K562 (cell line): ENCODE data around the gene GPATCH2. TPM values are rescaled to one million over a fixed set of nuclear protein-coding genes. Genes with fewer than 3 reads are reported as not detected.

Source experiments
- ATAC-seq: fragments of 200-7000 bp; cut with Tn5 transposase; 3 replicates; pipeline ENCODE4 v1.9.1; 2020; ENCODE audit warnings: moderate library complexity
- BruUV-seq: library from RNA; stranded (reverse); fragments of 400-500 nt; replicated peaks from 2 replicates; lab custom pipeline; 2021; lab: Mats Ljungman, UMichigan
- CTCF ChIA-PET: fragments of 300-600 bp; formaldehyde crosslinking; extraction: SDS; loops from one replicate; lab custom pipeline; 2021; ENCODE audit warnings: low intra/inter-chr PET ratio; lab: Yijun Ruan, JAX
- POLR2A ChIA-PET: fragments of 300-600, 350-650 bp; sonication (Branson Sonifier 250); formaldehyde crosslinking; extraction: SDS; loops from one replicate; lab custom pipeline; 2021; ENCODE audit warnings: antibody characterized with exemption, inconsistent platforms; lab: Yijun Ruan, JAX
- DNase-seq, 4 experiments: peaks; one replicate each; pipeline versions ENCODE4 v3.0.0 to v3.0.0-alpha.2; 2011 to 2018; ENCODE audit warnings: low spot score in 3 of 4, mixed read lengths in 3 of 4; ENCODE audit errors: extremely low read depth in 1 of 4
- FAIRE-seq: peaks from 2 replicates; lab custom pipeline; 2011; peaks lifted over from hg19 to GRCh38; lab: Jason Lieb, UNC
- H2AFZ ChIP-seq: 2 replicates; pipeline ENCODE4 v1.6.0; 2011; ENCODE audit warnings: low read depth, low read length, control low read depth, inconsistent platforms
- H3K27ac ChIP-seq: fragments of 200-600 bp; 3 replicates; pipeline ENCODE4 v1.8.0; 2011; ENCODE audit warnings: low read depth, mild to moderate bottlenecking, control low read depth, inconsistent platforms, low read length, moderate library complexity, mixed read lengths; ENCODE audit errors: extremely low read depth
- H3K27me3 ChIP-seq, 2 experiments: fragments of 300-600 bp in 1 of 2; 2 replicates in 1 of 2; 3 replicates in 1 of 2; pipeline versions ENCODE4 v1.6.0 to v1.8.0; 2011; ENCODE audit warnings: inconsistent platforms in 2 of 2, low read length in 2 of 2, mild to moderate bottlenecking in 1 of 2, mixed read lengths in 1 of 2, moderate library complexity in 1 of 2; ENCODE audit not compliant: control insufficient read depth in 2 of 2, insufficient read depth in 2 of 2
- H3K36me3 ChIP-seq: fragments of 300-600 bp; 3 replicates; pipeline ENCODE4 v1.8.0; 2011; ENCODE audit warnings: mild to moderate bottlenecking, low read length, inconsistent platforms; ENCODE audit not compliant: control insufficient read depth, insufficient read depth
- H3K4me1 ChIP-seq, 2 experiments: fragments of 200-600 bp in 1 of 2; replicated peaks in 1 of 2; 2 replicates in 1 of 2; 3 replicates in 1 of 2; pipeline versions ENCODE4 v1.5.1 to v1.8.0; 2011; ENCODE audit warnings: inconsistent platforms in 2 of 2, low read length in 2 of 2, mild to moderate bottlenecking in 1 of 2, mixed read lengths in 1 of 2, moderate library complexity in 1 of 2; ENCODE audit not compliant: control insufficient read depth in 2 of 2, insufficient read depth in 2 of 2
- H3K4me2 ChIP-seq: 2 replicates; pipeline ENCODE4 v1.6.1; 2011; ENCODE audit warnings: low read length, control low read depth, inconsistent platforms, mixed read lengths; ENCODE audit not compliant: insufficient read depth
- H3K4me3 ChIP-seq: fragments of 200-600 bp; sonication (generic), shearing (Covaris generic); 2 replicates; pipeline ENCODE4 v1.5.1; 2016; ENCODE audit warnings: control low read depth, inconsistent platforms
- H3K79me2 ChIP-seq: fragments of 200-600 bp; 3 replicates; pipeline ENCODE4 v1.8.0; 2011; ENCODE audit warnings: low read length, inconsistent platforms; ENCODE audit not compliant: control insufficient read depth, insufficient read depth
- H3K9ac ChIP-seq, 2 experiments: 2 replicates each; pipeline versions ENCODE4 v1.6.0 to v1.6.1; 2011; ENCODE audit warnings: low read depth in 2 of 2, low read length in 2 of 2, control low read depth in 1 of 2, inconsistent platforms in 1 of 2, mild to moderate bottlenecking in 1 of 2, mixed read lengths in 1 of 2; ENCODE audit not compliant: insufficient read depth in 1 of 2
- H3K9me1 ChIP-seq: one replicate; pipeline ENCODE4 v1.6.0; 2011; ENCODE audit warnings: inconsistent platforms, mild to moderate bottlenecking, low read length, moderate library complexity; ENCODE audit not compliant: control insufficient read depth, insufficient read depth
- H3K9me3 ChIP-seq: replicated peaks from 2 replicates; pipeline ENCODE4 v1.5.1; 2011; ENCODE audit warnings: low read depth, low read length, inconsistent platforms; ENCODE audit not compliant: control insufficient read depth, insufficient read depth
- H4K20me1 ChIP-seq: replicated peaks from 2 replicates; pipeline ENCODE4 v1.6.1; 2011; ENCODE audit warnings: low read length, inconsistent platforms, mixed read lengths; ENCODE audit not compliant: control insufficient read depth, insufficient read depth
- ATF3 ChIP-seq, 2 experiments: fragments of 450-650 bp in 1 of 2; sonication (generic) in 1 of 2; formaldehyde crosslinking in 1 of 2; IDR thresholded peaks in 1 of 2; conservative IDR thresholded peaks in 1 of 2; 2 replicates each; pipeline versions ENCODE4 v1.6.1 to v1.8.1; 2016 to 2023; ENCODE audit warnings: mild to moderate bottlenecking in 2 of 2, moderate library complexity in 2 of 2, inconsistent platforms in 1 of 2, missing genetic modification reagents in 1 of 2
- CBFA2T3 ChIP-seq: fragments of 450-650 bp; IDR thresholded peaks from 2 replicates; pipeline ENCODE4 v1.6.1; 2017
- CCNT2 ChIP-seq: IDR thresholded peaks from 2 replicates; pipeline ENCODE4 v1.6.1; 2011; ENCODE audit warnings: borderline replicate concordance, low read depth, mild to moderate bottlenecking, moderate library complexity, mixed read lengths, low read length; ENCODE audit not compliant: insufficient read length; ENCODE audit errors: extremely low read depth
- KLF1 ChIP-seq: fragments of 450-650 bp; IDR thresholded peaks from 2 replicates; pipeline ENCODE4 v1.6.1; 2016; ENCODE audit warnings: missing genetic modification characterization, missing compliant biosample characterization
- KLF10 ChIP-seq: fragments of 250-450 bp; sonication (Bioruptor Pico); IDR thresholded peaks from 2 replicates; pipeline ENCODE4 v1.6.1; 2021; ENCODE audit warnings: matching md5 sums
- MECOM ChIP-seq: fragments of 250-450 bp; sonication (Bioruptor Pico); IDR thresholded peaks from 2 replicates; pipeline ENCODE4 v1.8.0; 2022; ENCODE audit warnings: inconsistent platforms
- PBX2 ChIP-seq, 2 experiments: IDR thresholded peaks in 1 of 2; conservative IDR thresholded peaks in 1 of 2; 2 replicates each; pipeline ENCODE4 v1.6.1; 2016; ENCODE audit warnings: low read depth in 2 of 2, mild to moderate bottlenecking in 1 of 2, missing compliant biosample characterization in 1 of 2, missing genetic modification characterization in 1 of 2, moderate library complexity in 1 of 2
- SMAD4 ChIP-seq: fragments of 250-450 bp; sonication (Bioruptor Pico); conservative IDR thresholded peaks from 2 replicates; pipeline ENCODE4 v1.8.0; 2021; ENCODE audit warnings: inconsistent platforms, mild to moderate bottlenecking, moderate library complexity
- SNRNP70 ChIP-seq: fragments of 200-400 bp; formaldehyde crosslinking; optimal IDR thresholded peaks from 2 replicates; pipeline ENCODE3; 2017; ENCODE audit warnings: low read depth, low read length
- ZBTB7A ChIP-seq: IDR thresholded peaks from 2 replicates; pipeline ENCODE4 v1.6.1; 2011; ENCODE audit warnings: low read depth, mild to moderate bottlenecking, low read length, moderate library complexity, borderline replicate concordance; ENCODE audit not compliant: control insufficient read depth
- ZNF133 ChIP-seq: fragments of 250-450 bp; sonication (Bioruptor Pico); IDR thresholded peaks from 2 replicates; pipeline ENCODE4 v1.4.0; 2020; ENCODE audit warnings: mild to moderate bottlenecking
- ZNF134 ChIP-seq: fragments of 250-450 bp; sonication (Bioruptor Pico); conservative IDR thresholded peaks from 2 replicates; pipeline ENCODE4 v1.4.0; 2020
- WGBS: fragments of 100-300 bp; shearing (Covaris generic); methylation state at CpG from one replicate; pipeline ENCODE4 v1.1.6; 2016; ENCODE audit warnings: low coverage, mixed read lengths; ENCODE audit not compliant: insufficient coverage; ENCODE audit errors: missing lambda C conversion rate; 5-methylcytosine and 5-hydroxymethylcytosine counted together
- in situ Hi-C: fragments of 300-500 bp; cut with MboI; formaldehyde crosslinking; loops from 4 replicates; pipeline ENCODE4 v1.15.0; 2018; ENCODE audit warnings: inconsistent platforms, mixed read lengths
- intact Hi-C: fragments of 100-400 bp; cut with micrococcal nuclease; formaldehyde crosslinking; loops from 2 replicates; pipeline ENCODE4 v1.14.2; 2022
- polyA plus RNA-seq, 8 experiments: library from polyadenylated mRNA; depleted of rRNA in 4 of 8; stranded (reverse) in 5 of 8; unstranded in 3 of 8; fragments of >200 nt; fragmentation: Nextera tagmentation in 2 of 8; fragmentation: Illumina TruSeq in 1 of 8; extraction: Ambion mirVana in 2 of 8; extraction: Trizol in 1 of 8; gene quantifications; 2 replicates each; pipeline versions ENCODE4 v1.2.1 to v1.2.3, GENCODE V29; 2011 to 2014; ENCODE audit warnings: inconsistent platforms in 1 of 8, missing spikeins in 1 of 8
- total RNA-seq, 7 experiments: library from RNA; depleted of rRNA in 6 of 7; stranded (reverse); fragments of >200 nt in 6 of 7; fragmentation: Illumina TruSeq in 2 of 7; extraction: Trizol in 2 of 7; gene quantifications; 2 replicates each; pipeline versions ENCODE4 v1.2.1 to v1.2.3, GENCODE V29; 2011 to 2021; ENCODE audit warnings: low replicate concordance in 1 of 7
- TF ChIP-seq, protein P1 (sequence below): fragments of 250-450 bp; sonication (Bioruptor Pico); IDR thresholded peaks from 2 replicates; pipeline ENCODE4 v1.8.0; 2022; ENCODE audit warnings: inconsistent platforms
- TF ChIP-seq, protein P2 (sequence below): fragments of 450-650 bp; IDR thresholded peaks from 2 replicates; pipeline ENCODE4 v1.6.1; 2016; ENCODE audit warnings: low read depth, mild to moderate bottlenecking, moderate library complexity

The GPATCH2 gene
- total and polyA plus RNA-seq, 9 of the 15 experiments (the other 6 are each of a cell fraction or from before 2014, with no cell fraction given) = 0.38 to 2.0 (median 0.55) TPM

DNA sequence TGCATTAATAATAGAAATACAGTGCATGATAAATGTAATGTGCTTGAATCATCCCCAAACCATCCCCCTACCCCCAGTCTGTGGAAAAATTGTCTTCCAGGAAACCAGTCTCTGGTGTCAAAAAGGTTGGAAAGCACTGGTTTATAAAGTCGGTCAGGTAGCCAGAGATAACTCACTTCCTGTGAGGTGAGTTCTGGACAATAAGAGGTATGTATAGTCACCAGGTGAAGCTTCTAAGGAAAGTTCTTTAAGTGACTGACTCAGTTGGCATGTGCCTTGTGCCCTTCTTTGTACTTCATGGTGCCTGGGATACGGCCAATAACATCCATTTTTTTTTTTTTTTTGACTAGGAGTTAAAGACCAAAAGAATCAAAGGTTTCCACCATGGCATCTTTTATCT lies 103.7 kb downstream of the GPATCH2 start (continued):
- no peak for TF ChIP-seq CCNT2
- TF ChIP-seq, protein P1, sequence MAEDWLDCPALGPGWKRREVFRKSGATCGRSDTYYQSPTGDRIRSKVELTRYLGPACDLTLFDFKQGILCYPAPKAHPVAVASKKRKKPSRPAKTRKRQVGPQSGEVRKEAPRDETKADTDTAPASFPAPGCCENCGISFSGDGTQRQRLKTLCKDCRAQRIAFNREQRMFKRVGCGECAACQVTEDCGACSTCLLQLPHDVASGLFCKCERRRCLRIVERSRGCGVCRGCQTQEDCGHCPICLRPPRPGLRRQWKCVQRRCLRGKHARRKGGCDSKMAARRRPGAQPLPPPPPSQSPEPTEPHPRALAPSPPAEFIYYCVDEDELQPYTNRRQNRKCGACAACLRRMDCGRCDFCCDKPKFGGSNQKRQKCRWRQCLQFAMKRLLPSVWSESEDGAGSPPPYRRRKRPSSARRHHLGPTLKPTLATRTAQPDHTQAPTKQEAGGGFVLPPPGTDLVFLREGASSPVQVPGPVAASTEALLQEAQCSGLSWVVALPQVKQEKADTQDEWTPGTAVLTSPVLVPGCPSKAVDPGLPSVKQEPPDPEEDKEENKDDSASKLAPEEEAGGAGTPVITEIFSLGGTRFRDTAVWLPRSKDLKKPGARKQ (CRISPR knock-in tag) = no peak
- no peak for TF ChIP-seq ZNF133 (CRISPR knock-in tag)
- TF ChIP-seq, all 486 proteins: peak for 0

DNA sequence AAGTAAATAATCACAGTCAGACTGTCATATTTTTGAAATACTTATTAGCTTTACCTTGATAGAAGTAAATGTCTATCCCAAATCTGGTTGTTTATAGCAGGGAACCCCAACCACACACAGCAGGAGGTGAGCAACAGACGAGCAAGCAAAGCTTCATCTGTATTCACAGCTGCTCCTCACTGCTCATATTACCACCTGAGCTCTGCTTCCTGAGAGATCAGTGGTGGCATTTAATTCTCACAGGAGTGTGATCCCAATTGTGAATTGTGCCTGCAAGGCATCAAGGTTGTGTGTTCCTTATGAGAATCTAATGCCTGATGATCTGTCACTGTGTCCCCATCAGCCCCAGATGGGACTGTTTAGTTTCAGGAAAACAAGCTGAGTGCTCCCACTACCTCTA lies 104.3 kb downstream of the GPATCH2 start:
- ChIA-PET POLR2A (no interaction called here), CTCF (no interaction called here)
- DNase-seq (no peak), FAIRE-seq (no peak), ATAC-seq (no peak)
- intact Hi-C loops (no loop called here), in situ Hi-C loops (no loop called here)
- H3K9me1 ChIP-seq = no peaks in the 10 kb centered on the region
- no peak overlapping the region for H3K4me2 ChIP-seq
- H3K9me3 ChIP-seq = no peaks in the 10 kb centered on the region
- no TSS peak for BruUV-seq
- no peak overlapping the region for H3K9ac ChIP-seq
- H3K4me3 ChIP-seq = no peak overlapping the region
- H2AFZ ChIP-seq = no peak overlapping the region
- no peaks in the 10 kb centered on the region for H3K27me3 ChIP-seq
- H3K36me3 ChIP-seq = no peaks in the 10 kb centered on the region
- no peaks in the 10 kb centered on the region for H3K79me2 ChIP-seq
- no peaks in the 10 kb centered on the region for H4K20me1 ChIP-seq
- WGBS = 0% methylated on average over 1 of the region's 1 CpG
- H3K27ac ChIP-seq = no peak overlapping the region
- no peaks in the 10 kb centered on the region for H3K4me1 ChIP-seq
- no peak for TF ChIP-seq SMAD4 (CRISPR knock-in tag)
- no peak for TF ChIP-seq CBFA2T3
- TF ChIP-seq ZNF134 (CRISPR knock-in tag) = no peak
- TF ChIP-seq, protein P2, sequence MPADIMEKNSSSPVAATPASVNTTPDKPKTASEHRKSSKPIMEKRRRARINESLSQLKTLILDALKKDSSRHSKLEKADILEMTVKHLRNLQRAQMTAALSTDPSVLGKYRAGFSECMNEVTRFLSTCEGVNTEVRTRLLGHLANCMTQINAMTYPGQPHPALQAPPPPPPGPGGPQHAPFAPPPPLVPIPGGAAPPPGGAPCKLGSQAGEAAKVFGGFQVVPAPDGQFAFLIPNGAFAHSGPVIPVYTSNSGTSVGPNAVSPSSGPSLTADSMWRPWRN = no peak
- TF ChIP-seq PBX2 (CRISPR knock-in tag; IDR thresholded peaks at IDR 0.05; ENCODE audit: low read depth) = no peak
- no peak for TF ChIP-seq PBX2 (tag; conservative IDR thresholded peaks at IDR 0.05; ENCODE audit: low read depth)
- TF ChIP-seq KLF10 (CRISPR knock-in tag) = no peak
- TF ChIP-seq KLF1 (tag) = no peak
- no peak for TF ChIP-seq ATF3 (IDR thresholded peaks at IDR 0.05)
- TF ChIP-seq ATF3 (CRISPR knock-in tag; conservative IDR thresholded peaks at IDR 0.05) = no peak
- TF ChIP-seq ZBTB7A = no peak
- no peak for TF ChIP-seq MECOM
- TF ChIP-seq SNRNP70 = no peak
